ENCODE results near the gene TTLL5. TPM values are rescaled to one million over a fixed set of nuclear protein-coding genes. Genes with fewer than 3 reads are reported as not detected.

TTLL5 gene
- total and polyA plus RNA-seq, 3 experiments from 2014 or later: 12.5 to 35.1 (median 33.7) TPM

GRCh38 chr14:75847584-75847983 is 186.5 kb downstream of the TTLL5 start:
- Mint-ChIP-seq H3K4me3 (no peak overlapping the region), H3K27me3 (no peaks in the 10 kb centered on the region), H3K27ac (no peak overlapping the region), H3K9me3 (no peaks in the 10 kb centered on the region), H3K4me1 (no peaks in the 10 kb centered on the region), H3K36me3 (peaks cover 0 to 8% (median 6%) of the 10 kb centered on the region in 3 donors)
- no peaks in the 10 kb centered on the region for H3K27me3 ChIP-seq (ENCODE audit: insufficient read depth, low read length, poor library complexity, severe bottlenecking)
- ChIA-PET CTCF (no interaction called here), POLR2A (no interaction called here)
- no peaks in the 10 kb centered on the region for H3K4me1 ChIP-seq (ENCODE audit: insufficient read depth, low read length)
- DNase-seq: no peak
- H3K27ac ChIP-seq (ENCODE audit: low read depth, low read length): no peak overlapping the region
- H3K9me3 ChIP-seq (ENCODE audit: low read length): no peaks in the 10 kb centered on the region
- H3K4me3 ChIP-seq (ENCODE audit: low read length): no peak overlapping the region
- H3K36me3 ChIP-seq (ENCODE audit: insufficient read depth, low read length): no peaks in the 10 kb centered on the region

- Mint-ChIP-seq H3K36me3 (peaks cover 0 to 9% (median 8%) of the 10 kb centered on the region in 3 donors), H3K27me3 (no peaks in the 10 kb centered on the region), H3K27ac (no peak overlapping the region), H3K4me3 (no peak overlapping the region), H3K9me3 (no peaks in the 10 kb centered on the region), H3K4me1 (no peaks in the 10 kb centered on the region)
- H3K4me1 ChIP-seq (ENCODE audit: insufficient read depth, low read length): no peaks in the 10 kb centered on the region
- no peak overlapping the region for H3K4me3 ChIP-seq (ENCODE audit: low read length)
- H3K36me3 ChIP-seq (ENCODE audit: insufficient read depth, low read length): no peaks in the 10 kb centered on the region
- no peaks in the 10 kb centered on the region for H3K9me3 ChIP-seq (ENCODE audit: low read length)
- DNase-seq: no peak
- no peak overlapping the region for H3K27ac ChIP-seq (ENCODE audit: low read depth, low read length)
- ChIA-PET CTCF (no interaction called here), POLR2A (no interaction called here)
- no peaks in the 10 kb centered on the region for H3K27me3 ChIP-seq (ENCODE audit: insufficient read depth, low read length, poor library complexity, severe bottlenecking)
Measured at GRCh38 chr14:75848167-75848913, 187.3 kb downstream of the TTLL5 start.

GRCh38 chr14:75849300-75849895 is 188.4 kb downstream of the TTLL5 start:
- Histone ChIP-seq H3K27me3 (ENCODE audit: insufficient read depth, low read length, poor library complexity, severe bottlenecking) (no peaks in the 10 kb centered on the region), H3K27ac (ENCODE audit: low read depth, low read length) (no peak overlapping the region), H3K36me3 (ENCODE audit: insufficient read depth, low read length) (no peaks in the 10 kb centered on the region), H3K9me3 (ENCODE audit: low read length) (no peaks in the 10 kb centered on the region), H3K4me3 (ENCODE audit: low read length) (no peak overlapping the region), H3K4me1 (ENCODE audit: insufficient read depth, low read length) (no peaks in the 10 kb centered on the region)
- Mint-ChIP-seq H3K27ac (no peak overlapping the region), H3K4me1 (no peaks in the 10 kb centered on the region), H3K27me3 (no peaks in the 10 kb centered on the region), H3K36me3 (peaks cover 0 to 8% (median 7%) of the 10 kb centered on the region in 3 donors), H3K9me3 (no peaks in the 10 kb centered on the region), H3K4me3 (no peak overlapping the region)
- DNase-seq: no peak
- ChIA-PET CTCF (no interaction called here), POLR2A (no interaction called here)

GRCh38 chr14:75851574-75851866 is 190.5 kb downstream of the TTLL5 start:
- Mint-ChIP-seq H3K4me3 (no peak overlapping the region), H3K27me3 (no peaks in the 10 kb centered on the region), H3K36me3 (peaks cover 6 to 15% (median 15%) of the 10 kb centered on the region in 3 donors), H3K9me3 (no peaks in the 10 kb centered on the region), H3K27ac (peak overlapping the region in 1 of 8 donors; percentile 51), H3K4me1 (no peaks in the 10 kb centered on the region)
- Histone ChIP-seq H3K27me3 (ENCODE audit: insufficient read depth, low read length, poor library complexity, severe bottlenecking) (no peaks in the 10 kb centered on the region), H3K9me3 (ENCODE audit: low read length) (no peaks in the 10 kb centered on the region), H3K36me3 (ENCODE audit: insufficient read depth, low read length) (no peaks in the 10 kb centered on the region), H3K27ac (ENCODE audit: low read depth, low read length) (no peak overlapping the region), H3K4me1 (ENCODE audit: insufficient read depth, low read length) (no peaks in the 10 kb centered on the region), H3K4me3 (ENCODE audit: low read length) (no peak overlapping the region)
- ChIA-PET POLR2A (no interaction called here), CTCF (no interaction called here)
- DNase-seq: no peak

GRCh38 chr14:75854111-75854799 is 193.2 kb downstream of the TTLL5 start:
- ChIA-PET CTCF (no interaction called here), POLR2A (no interaction called here)
- Mint-ChIP-seq H3K27me3 (no peaks in the 10 kb centered on the region), H3K4me1 (no peaks in the 10 kb centered on the region), H3K27ac (no peak overlapping the region), H3K36me3 (peaks cover 6 to 14% (median 14%) of the 10 kb centered on the region in 3 donors), H3K9me3 (no peaks in the 10 kb centered on the region), H3K4me3 (no peak overlapping the region)
- Histone ChIP-seq H3K4me1 (ENCODE audit: insufficient read depth, low read length) (no peaks in the 10 kb centered on the region), H3K36me3 (ENCODE audit: insufficient read depth, low read length) (no peaks in the 10 kb centered on the region), H3K27ac (ENCODE audit: low read depth, low read length) (no peak overlapping the region), H3K4me3 (ENCODE audit: low read length) (no peak overlapping the region), H3K9me3 (ENCODE audit: low read length) (no peaks in the 10 kb centered on the region), H3K27me3 (ENCODE audit: insufficient read depth, low read length, poor library complexity, severe bottlenecking) (no peaks in the 10 kb centered on the region)
- no peak for DNase-seq

- H3K36me3 ChIP-seq (ENCODE audit: insufficient read depth, low read length): no peaks in the 10 kb centered on the region
- H3K4me1 ChIP-seq (ENCODE audit: insufficient read depth, low read length): no peaks in the 10 kb centered on the region
- ChIA-PET POLR2A (no interaction called here), CTCF (no interaction called here)
- H3K9me3 ChIP-seq (ENCODE audit: low read length): no peaks in the 10 kb centered on the region
- Mint-ChIP-seq H3K27me3 (no peaks in the 10 kb centered on the region), H3K9me3 (no peaks in the 10 kb centered on the region), H3K27ac (no peak overlapping the region), H3K36me3 (peaks cover 6 to 15% (median 11%) of the 10 kb centered on the region in 3 donors), H3K4me1 (no peaks in the 10 kb centered on the region), H3K4me3 (no peak overlapping the region)
- H3K27me3 ChIP-seq (ENCODE audit: insufficient read depth, low read length, poor library complexity, severe bottlenecking): no peaks in the 10 kb centered on the region
- no peak overlapping the region for H3K27ac ChIP-seq (ENCODE audit: low read depth, low read length)
- H3K4me3 ChIP-seq (ENCODE audit: low read length): no peak overlapping the region
- DNase-seq: no peak
Measured at GRCh38 chr14:75857199-75857598, 196.2 kb downstream of the TTLL5 start.

GRCh38 chr14:75858362-75858761 is 197.3 kb downstream of the TTLL5 start:
- no peaks in the 10 kb centered on the region for H3K9me3 Mint-ChIP-seq
- H3K4me3 Mint-ChIP-seq: no peak overlapping the region
- Histone ChIP-seq H3K9me3 (ENCODE audit: low read length) (no peaks in the 10 kb centered on the region), H3K4me1 (ENCODE audit: insufficient read depth, low read length) (no peaks in the 10 kb centered on the region), H3K4me3 (ENCODE audit: low read length) (no peak overlapping the region), H3K36me3 (ENCODE audit: insufficient read depth, low read length) (no peaks in the 10 kb centered on the region), H3K27me3 (ENCODE audit: insufficient read depth, low read length, poor library complexity, severe bottlenecking) (no peaks in the 10 kb centered on the region), H3K27ac (ENCODE audit: low read depth, low read length) (no peak overlapping the region)
- no peak for DNase-seq
- peaks cover 6 to 18% (median 11%) of the 10 kb centered on the region in 3 donors for H3K36me3 Mint-ChIP-seq
- ChIA-PET CTCF (no interaction called here), POLR2A (no interaction called here)
- H3K27ac Mint-ChIP-seq: no peak overlapping the region
- no peaks in the 10 kb centered on the region for H3K27me3 Mint-ChIP-seq
- H3K4me1 Mint-ChIP-seq: no peaks in the 10 kb centered on the region

GRCh38 chr14:75859746-75860145 is 198.7 kb downstream of the TTLL5 start:
- POLR2A ChIA-PET: no interaction called here
- no peaks in the 10 kb centered on the region for H3K9me3 Mint-ChIP-seq
- no peaks in the 10 kb centered on the region for H3K36me3 ChIP-seq (ENCODE audit: insufficient read depth, low read length)
- DNase-seq: no peak
- H3K27me3 ChIP-seq (ENCODE audit: insufficient read depth, low read length, poor library complexity, severe bottlenecking): no peaks in the 10 kb centered on the region
- no peaks in the 10 kb centered on the region for H3K4me1 Mint-ChIP-seq
- H3K27ac ChIP-seq (ENCODE audit: low read depth, low read length): no peak overlapping the region
- H3K4me3 Mint-ChIP-seq: no peak overlapping the region
- H3K27ac Mint-ChIP-seq: no peak overlapping the region
- H3K36me3 Mint-ChIP-seq: peaks cover 6 to 16% (median 16%) of the 10 kb centered on the region in 3 donors
- CTCF ChIA-PET: no interaction called here
- H3K4me3 ChIP-seq (ENCODE audit: low read length): no peak overlapping the region
- H3K4me1 ChIP-seq (ENCODE audit: insufficient read depth, low read length): no peaks in the 10 kb centered on the region
- H3K27me3 Mint-ChIP-seq: no peaks in the 10 kb centered on the region
- H3K9me3 ChIP-seq (ENCODE audit: low read length): no peaks in the 10 kb centered on the region
